ENCODE results near the gene ABCC10. TPM values are rescaled to one million over a fixed set of nuclear protein-coding genes. Genes with fewer than 3 reads are reported as not detected.

ABCC10 gene
- polyA plus RNA-seq, 1 donor from 2014 or later, result 22.4 TPM

GRCh38 chr6:43455531-43456428, 28.4 kb downstream of the ABCC10 start, which contains the start of gene DLK2:
TSS of gene DLK2 (minus strand) at chr6:43455548. CDS start at chr6:43454825, 723 bp downstream.
- Histone ChIP-seq H3K27me3 (ENCODE audit: insufficient read depth, low read depth, low read length) (peaks cover 3% of the 10 kb centered on the region), H3K36me3 (ENCODE audit: insufficient read depth, low read length) (no peaks in the 10 kb centered on the region), H3F3A (ENCODE audit: insufficient read depth, low read length, poor library complexity, severe bottlenecking) (no peaks in the 10 kb centered on the region), H3K79me2 (replicated peaks; ENCODE audit: insufficient read depth, low read length) (no peaks in the 10 kb centered on the region), H3K27ac (ENCODE audit: low read length) (peak within 1 kb of the TSS; percentile 69), H3K4me2 (ENCODE audit: low read length) (peak within 1 kb of the TSS; percentile 73), H3K9me3 (ENCODE audit: low read length) (no peaks in the 10 kb centered on the region), H3K9ac (ENCODE audit: low read length) (peak within 1 kb of the TSS; percentile 84), H3K4me3 (ENCODE audit: low read length) (peak within 1 kb of the TSS; percentile 99), H4K20me1 (ENCODE audit: insufficient read depth) (no peaks in the 10 kb centered on the region), H3K9me2 (ENCODE audit: insufficient read depth, low read length) (no peaks in the 10 kb centered on the region), H2AFZ (ENCODE audit: low read depth, low read length) (peak within 1 kb of the TSS; percentile 54)
- TF ChIP-seq RAD21 (conservative IDR thresholded peaks at IDR 0.05), result no peak
- no peak for TF ChIP-seq TAF1 (IDR thresholded peaks at IDR 0.05; ENCODE audit: low read depth)
- TF ChIP-seq POLR2AphosphoS5 (IDR thresholded peaks at IDR 0.05), result peak; percentile 49
- no peak for TF ChIP-seq EP300 (conservative IDR thresholded peaks at IDR 0.05; ENCODE audit: poor library complexity, severe bottlenecking)
- peak; percentile 61 for TF ChIP-seq MXI1 (conservative IDR thresholded peaks at IDR 0.05; ENCODE audit: poor library complexity, severe bottlenecking)
- TF ChIP-seq, protein P1, sequence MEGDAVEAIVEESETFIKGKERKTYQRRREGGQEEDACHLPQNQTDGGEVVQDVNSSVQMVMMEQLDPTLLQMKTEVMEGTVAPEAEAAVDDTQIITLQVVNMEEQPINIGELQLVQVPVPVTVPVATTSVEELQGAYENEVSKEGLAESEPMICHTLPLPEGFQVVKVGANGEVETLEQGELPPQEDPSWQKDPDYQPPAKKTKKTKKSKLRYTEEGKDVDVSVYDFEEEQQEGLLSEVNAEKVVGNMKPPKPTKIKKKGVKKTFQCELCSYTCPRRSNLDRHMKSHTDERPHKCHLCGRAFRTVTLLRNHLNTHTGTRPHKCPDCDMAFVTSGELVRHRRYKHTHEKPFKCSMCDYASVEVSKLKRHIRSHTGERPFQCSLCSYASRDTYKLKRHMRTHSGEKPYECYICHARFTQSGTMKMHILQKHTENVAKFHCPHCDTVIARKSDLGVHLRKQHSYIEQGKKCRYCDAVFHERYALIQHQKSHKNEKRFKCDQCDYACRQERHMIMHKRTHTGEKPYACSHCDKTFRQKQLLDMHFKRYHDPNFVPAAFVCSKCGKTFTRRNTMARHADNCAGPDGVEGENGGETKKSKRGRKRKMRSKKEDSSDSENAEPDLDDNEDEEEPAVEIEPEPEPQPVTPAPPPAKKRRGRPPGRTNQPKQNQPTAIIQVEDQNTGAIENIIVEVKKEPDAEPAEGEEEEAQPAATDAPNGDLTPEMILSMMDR (IDR thresholded peaks at IDR 0.05; ENCODE audit: poor library complexity, severe bottlenecking), result no peak
- TF ChIP-seq REST (IDR thresholded peaks at IDR 0.05; ENCODE audit: borderline replicate concordance), result peak; percentile 29
- TF ChIP-seq EZH2 (IDR thresholded peaks at IDR 0.05; ENCODE audit: borderline replicate concordance, insufficient read depth, low read length, poor library complexity, severe bottlenecking), result no peak
- TF ChIP-seq SMC3 (conservative IDR thresholded peaks at IDR 0.05; ENCODE audit: poor library complexity), result peak; percentile 9

DNA sequence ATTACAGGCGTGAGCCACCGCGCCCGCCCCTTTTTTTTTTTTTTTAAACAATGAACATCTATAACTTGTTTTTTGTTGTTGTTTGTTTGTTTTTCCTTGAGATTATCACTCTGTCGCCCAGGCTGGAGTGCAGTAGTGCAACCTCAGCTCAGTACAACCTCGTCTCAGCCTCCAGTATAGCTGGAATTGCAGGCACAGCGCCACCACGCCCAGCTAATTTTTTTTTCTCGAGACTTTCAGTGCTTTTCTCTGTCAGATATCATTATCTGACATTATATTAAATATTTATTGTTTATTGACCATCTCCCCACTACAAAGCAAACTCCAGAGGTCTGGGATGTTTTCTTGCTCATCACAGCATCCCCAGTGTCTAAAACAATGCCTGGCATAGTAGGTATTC, 30.3 kb downstream of the ABCC10 start:
- no peaks in the 10 kb centered on the region for H4K20me1 ChIP-seq (ENCODE audit: insufficient read depth)
- no peak for TF ChIP-seq POLR2AphosphoS5 (IDR thresholded peaks at IDR 0.05)
- no peak for TF ChIP-seq EP300 (conservative IDR thresholded peaks at IDR 0.05; ENCODE audit: poor library complexity, severe bottlenecking)
- no peak for TF ChIP-seq EZH2 (IDR thresholded peaks at IDR 0.05; ENCODE audit: borderline replicate concordance, insufficient read depth, low read length, poor library complexity, severe bottlenecking)
- TF ChIP-seq SMC3 (conservative IDR thresholded peaks at IDR 0.05; ENCODE audit: poor library complexity), result no peak
- no peak for TF ChIP-seq MXI1 (conservative IDR thresholded peaks at IDR 0.05; ENCODE audit: poor library complexity, severe bottlenecking)
- TF ChIP-seq REST (IDR thresholded peaks at IDR 0.05; ENCODE audit: borderline replicate concordance), result no peak
- TF ChIP-seq, protein P1 (IDR thresholded peaks at IDR 0.05; ENCODE audit: poor library complexity, severe bottlenecking), result no peak
- TF ChIP-seq TAF1 (IDR thresholded peaks at IDR 0.05; ENCODE audit: low read depth), result no peak
- TF ChIP-seq RAD21 (conservative IDR thresholded peaks at IDR 0.05), result no peak
- H3F3A ChIP-seq (ENCODE audit: insufficient read depth, low read length, poor library complexity, severe bottlenecking), result no peaks in the 10 kb centered on the region
- H3K27ac ChIP-seq (ENCODE audit: low read length), result no peak overlapping the region
- peaks cover 3% of the 10 kb centered on the region for H3K27me3 ChIP-seq (ENCODE audit: insufficient read depth, low read depth, low read length)
- no peaks in the 10 kb centered on the region for H3K36me3 ChIP-seq (ENCODE audit: insufficient read depth, low read length)
- H3K4me3 ChIP-seq (ENCODE audit: low read length), result no peak overlapping the region
- H2AFZ ChIP-seq (ENCODE audit: low read depth, low read length), result no peak overlapping the region
- no peaks in the 10 kb centered on the region for H3K9me3 ChIP-seq (ENCODE audit: low read length)
- H3K4me2 ChIP-seq (ENCODE audit: low read length), result no peak overlapping the region
- no peaks in the 10 kb centered on the region for H3K79me2 ChIP-seq (replicated peaks; ENCODE audit: insufficient read depth, low read length)
- no peaks in the 10 kb centered on the region for H3K9me2 ChIP-seq (ENCODE audit: insufficient read depth, low read length)
- no peak overlapping the region for H3K9ac ChIP-seq (ENCODE audit: low read length)

Data from neural cell (in vitro differentiated cells).